GM12878 (cell line): ENCODE measurements around the gene MIOS. TPM values are rescaled to one million over a fixed set of nuclear protein-coding genes. Genes with fewer than 3 reads are reported as not detected.

Experiments
- ATAC-seq: fragments of 200-7000 bp; cut with Tn5 transposase; 3 replicates; pipeline ENCODE4 v1.9.1; 2020; ENCODE audit warnings: mild to moderate bottlenecking, moderate library complexity
- BruUV-seq: library from RNA; stranded (reverse); fragments of 400-500 nt; replicated peaks from 2 replicates; lab custom pipeline; 2021; lab: Mats Ljungman, UMichigan
- CTCF ChIA-PET: fragments of 300-600 bp; sonication (Branson Sonifier 250); formaldehyde crosslinking; extraction: SDS; loops from one replicate; lab custom pipeline; 2021; ENCODE audit warnings: inconsistent platforms; lab: Yijun Ruan, JAX
- POLR2A ChIA-PET: fragments of 350-600 bp; formaldehyde crosslinking; extraction: SDS; loops from one replicate; lab custom pipeline; 2021; ENCODE audit warnings: inconsistent platforms; lab: Charles Lee
- RAD21 ChIA-PET: fragments of 300-600 bp; sonication (Branson Sonifier 250); formaldehyde crosslinking; loops from one replicate; lab custom pipeline; 2023; ENCODE audit warnings: antibody characterized with exemption; ENCODE audit not compliant: unreplicated experiment; lab: Charles Lee
- SMC1A ChIA-PET: fragments of 300-600 bp; sonication (Branson Sonifier 250); formaldehyde crosslinking; loops from one replicate; lab custom pipeline; 2023; ENCODE audit not compliant: unreplicated experiment, uncharacterized antibody; lab: Charles Lee
- DNase-seq: peaks from one replicate; pipeline ENCODE4 v3.0.0-alpha.2; 2011; ENCODE audit warnings: low read depth, low spot score
- FAIRE-seq: peaks from 3 replicates; lab custom pipeline; 2011; peaks lifted over from hg19 to GRCh38; lab: Jason Lieb, UNC
- H2AFZ ChIP-seq: 2 replicates; pipeline ENCODE4 v1.6.0; 2011; ENCODE audit warnings: low read depth, low read length, control low read depth; ENCODE audit not compliant: control insufficient read depth
- H3K27ac ChIP-seq: 2 replicates; pipeline ENCODE4 v1.5.1; 2011; ENCODE audit warnings: control low read depth; ENCODE audit not compliant: control insufficient read depth, insufficient read depth
- H3K27me3 ChIP-seq, 2 experiments: replicated peaks in 1 of 2; 2 replicates each; pipeline versions ENCODE4 v1.6.0 to v1.6.1; 2011; ENCODE audit warnings: low read length in 1 of 2; ENCODE audit not compliant: control insufficient read depth in 2 of 2, insufficient read depth in 2 of 2
- H3K36me3 ChIP-seq, 2 experiments: 2 replicates each; pipeline ENCODE4 v1.5.1; 2011; ENCODE audit warnings: low read length in 1 of 2; ENCODE audit not compliant: control insufficient read depth in 2 of 2, insufficient read depth in 2 of 2
- H3K4me1 ChIP-seq: 2 replicates; pipeline ENCODE4 v1.6.1; 2011; ENCODE audit warnings: mild to moderate bottlenecking, low read length, moderate library complexity, mixed read lengths; ENCODE audit not compliant: control insufficient read depth, insufficient read depth
- H3K4me2 ChIP-seq: 2 replicates; pipeline ENCODE4 v1.6.0; 2011; ENCODE audit warnings: control low read depth; ENCODE audit not compliant: control insufficient read depth, insufficient read depth
- H3K4me3 ChIP-seq: fragments of 200-600 bp; sonication (generic); 2 replicates; pipeline ENCODE4 v1.5.1; 2016
- H3K79me2 ChIP-seq: 2 replicates; pipeline ENCODE4 v1.6.0; 2011; ENCODE audit warnings: low read length; ENCODE audit not compliant: control insufficient read depth, insufficient read depth
- H3K9ac ChIP-seq: 2 replicates; pipeline ENCODE4 v1.8.0; 2011; ENCODE audit warnings: low read length, control low read depth, mixed read lengths; ENCODE audit not compliant: control insufficient read depth, insufficient read depth
- H3K9me3 ChIP-seq: replicated peaks from 3 replicates; pipeline ENCODE4 v1.5.1; 2011; ENCODE audit warnings: mild to moderate bottlenecking, low read length; ENCODE audit not compliant: control insufficient read depth, insufficient read depth
- H4K20me1 ChIP-seq: 2 replicates; pipeline ENCODE4 v1.6.0; 2011; ENCODE audit not compliant: control insufficient read depth, insufficient read depth
- ATF7 ChIP-seq: fragments of 450-650 bp; IDR thresholded peaks from 2 replicates; pipeline ENCODE4 v1.6.1; 2016; ENCODE audit warnings: low read depth, mild to moderate bottlenecking
- CBX5 ChIP-seq: sonication (generic); IDR thresholded peaks from 2 replicates; pipeline ENCODE4 v1.6.1; 2016; ENCODE audit warnings: low read depth, moderate library complexity, mild to moderate bottlenecking, inconsistent platforms
- CUX1 ChIP-seq: IDR thresholded peaks from 2 replicates; pipeline ENCODE4 v1.6.1; 2012; ENCODE audit warnings: improper control_type of control experiment, low read depth, low read length; ENCODE audit not compliant: insufficient replicate concordance
- MEF2B ChIP-seq: fragments of 450-650 bp; IDR thresholded peaks from 2 replicates; pipeline ENCODE4 v1.6.1; 2018; ENCODE audit warnings: mild to moderate bottlenecking, moderate library complexity; ENCODE audit not compliant: partially characterized antibody, poor library complexity, severe bottlenecking
- SMAD5 ChIP-seq: IDR thresholded peaks from 2 replicates; pipeline ENCODE4 v1.6.1; 2016; ENCODE audit warnings: antibody characterized with exemption, low read depth
- SUZ12 ChIP-seq: fragments of 200-600 bp; sonication (generic); IDR thresholded peaks from one replicate; pipeline ENCODE4 v1.6.1; 2018; ENCODE audit warnings: antibody characterized with exemption, mild to moderate bottlenecking; ENCODE audit not compliant: unreplicated experiment
- USF2 ChIP-seq: IDR thresholded peaks from 2 replicates; pipeline ENCODE4 v1.6.1; 2011; ENCODE audit warnings: low read depth, low read length, improper control_type of control experiment, borderline replicate concordance
- YY1 ChIP-seq: IDR thresholded peaks from 2 replicates; pipeline ENCODE4 v1.6.1; 2011; ENCODE audit warnings: low read depth, mild to moderate bottlenecking, low read length
- ZBTB40 ChIP-seq: fragments of 450-650 bp; IDR thresholded peaks from 2 replicates; pipeline ENCODE4 v1.6.1; 2016; ENCODE audit warnings: mild to moderate bottlenecking, moderate library complexity, borderline replicate concordance
- WGBS: methylation state at CpG from one replicate; pipeline ENCODE4 v1.1.6; 2016; ENCODE audit warnings: low lambda C conversion rate; ENCODE audit not compliant: insufficient replicate concordance, insufficient coverage; ENCODE audit errors: missing lambda C conversion rate; 5-methylcytosine and 5-hydroxymethylcytosine counted together
- in situ Hi-C: fragments of 300-500 bp; cut with MboI; formaldehyde crosslinking; loops from 9 replicates; pipeline ENCODE4 v1.14.3; 2018; ENCODE audit warnings: mixed read lengths
- intact Hi-C: fragments of 100-400 bp; cut with micrococcal nuclease; formaldehyde crosslinking; loops from one replicate; pipeline ENCODE4 v1.14.2; 2022; ENCODE audit not compliant: unreplicated experiment
- polyA plus RNA-seq, 11 experiments: library from polyadenylated mRNA; depleted of rRNA in 4 of 11; unstranded in 6 of 11; stranded (reverse) in 5 of 11; fragments of >200 nt; fragmentation: Nextera tagmentation in 4 of 11; fragmentation: Illumina TruSeq in 1 of 11; extraction: Ambion mirVana in 4 of 11; extraction: Trizol in 1 of 11; gene quantifications; 1 replicate in 1 of 11; 2 replicates in 10 of 11; pipeline versions ENCODE4 v1.2.1 to v1.2.3, GENCODE V29; 2011 to 2016; ENCODE audit warnings: inconsistent platforms in 2 of 11, missing spikeins in 2 of 11, low read depth in 1 of 11
- total RNA-seq, 4 experiments: library from RNA; depleted of rRNA in 3 of 4; stranded (reverse); fragments of >200 nt in 3 of 4; fragmentation: Illumina TruSeq in 1 of 4; extraction: Trizol in 1 of 4; gene quantifications; 2 replicates each; pipeline versions ENCODE4 v1.2.1 to v1.2.3, GENCODE V29; 2013 to 2021

Gene MIOS
- total and polyA plus RNA-seq, 10 of the 15 experiments (the other 5 are each of a cell fraction or from before 2014, with no cell fraction given), result 13.1 to 94.9 (median 54.2) TPM

- TF ChIP-seq ATF7, result no peak
- no peak for TF ChIP-seq YY1
- TF ChIP-seq, all 136 proteins: peak for 0
Observed at GRCh38 chr7:7527047-7527446, 39.6 kb upstream of the MIOS start (continued).

GRCh38 chr7:7529328-7529727 lies 37.4 kb upstream of the MIOS start:
- in situ Hi-C loops, result no loop called here
- CTCF ChIA-PET, result interaction anchor here (0.9 to 1.3 kb wide), 2 partner anchors 425 to 767 kb away, joined by 4 to 5 read pairs; no protein-coding TSS in a partner anchor
- H3K9ac ChIP-seq, result no peak overlapping the region
- intact Hi-C loops, result no loop called here
- no peaks in the 10 kb centered on the region; a peak in 2 of 4 replicates for H3K27me3 ChIP-seq
- no peak for ATAC-seq
- no peak overlapping the region for H3K27ac ChIP-seq
- no peak overlapping the region for H2AFZ ChIP-seq
- SMC1A ChIA-PET, result interaction anchor here (1.1 kb wide), 1 partner anchor 424 kb away, joined by 3 read pairs; no protein-coding TSS in a partner anchor
- H3K4me3 ChIP-seq, result no peak overlapping the region
- 78% methylated on average over 4 of the region's 4 CpGs for WGBS
- no TSS peak for BruUV-seq
- POLR2A ChIA-PET, result interaction anchor here (0.5 to 0.7 kb wide), 3 partner anchors 20 to 444 kb away, joined by 3 to 4 read pairs (median 3); no protein-coding TSS in a partner anchor
- H4K20me1 ChIP-seq, result no peaks in the 10 kb centered on the region
- no peak for DNase-seq
- H3K4me2 ChIP-seq, result no peak overlapping the region
- H3K9me3 ChIP-seq, result no peaks in the 10 kb centered on the region
- H3K79me2 ChIP-seq, result no peaks in the 10 kb centered on the region
- FAIRE-seq, result no peak
- no peaks in the 10 kb centered on the region for H3K4me1 ChIP-seq
- RAD21 ChIA-PET, result interaction anchor here (1.1 to 1.2 kb wide), 2 partner anchors 11 to 767 kb away, joined by 3 to 4 read pairs; no protein-coding TSS in a partner anchor
- H3K36me3 ChIP-seq, result no peaks in the 10 kb centered on the region
- no peak for TF ChIP-seq SUZ12
- TF ChIP-seq SMAD5, result no peak
- TF ChIP-seq USF2, result no peak
- no peak for TF ChIP-seq CBX5
- TF ChIP-seq ZBTB40, result no peak
- TF ChIP-seq CUX1, result no peak
- TF ChIP-seq MEF2B, result no peak
